HAP-1 (cell line): ENCODE results near the gene MAPK8.
A peak's percentile ranks its signal among the peaks of the same experiment; 100 is the strongest.

Experiments used
- DNase-seq, 2 experiments: peaks; one replicate each; pipeline ENCODE4 v3.0.0-alpha.2; 2016 to 2020; ENCODE audit warnings: low spot score in 2 of 2
- H3K27me3 ChIP-seq: fragments of 250-450 bp; sonication (Bioruptor Pico); 2 replicates; pipeline ENCODE4 v1.5.1; 2020; ENCODE audit warnings: low read depth, mild to moderate bottlenecking, moderate library complexity
- H3K36me3 ChIP-seq: fragments of 250-450 bp; sonication (Bioruptor Pico); replicated peaks from 2 replicates; pipeline ENCODE4 v1.5.1; 2020; ENCODE audit warnings: mild to moderate bottlenecking
- H3K4me1 ChIP-seq: fragments of 250-450 bp; sonication (Bioruptor Pico); 2 replicates; pipeline ENCODE4 v1.5.1; 2020; ENCODE audit warnings: mild to moderate bottlenecking
- H3K4me3 ChIP-seq: fragments of 250-450 bp; sonication (Bioruptor Pico); 2 replicates; pipeline ENCODE4 v1.5.1; 2020; ENCODE audit warnings: mild to moderate bottlenecking, moderate library complexity
- H3K9me3 ChIP-seq: fragments of 250-450 bp; sonication (Bioruptor Pico); 2 replicates; pipeline ENCODE4 v1.5.1; 2020; ENCODE audit warnings: mild to moderate bottlenecking, moderate library complexity
- in situ Hi-C: fragments of 300-500 bp; cut with MboI; formaldehyde crosslinking; loops from 3 replicates; pipeline ENCODE4 v1.14.3; 2020; ENCODE audit warnings: low sequenced_read_pairs, inconsistent platforms, mixed read lengths

Gene MAPK8

DNA sequence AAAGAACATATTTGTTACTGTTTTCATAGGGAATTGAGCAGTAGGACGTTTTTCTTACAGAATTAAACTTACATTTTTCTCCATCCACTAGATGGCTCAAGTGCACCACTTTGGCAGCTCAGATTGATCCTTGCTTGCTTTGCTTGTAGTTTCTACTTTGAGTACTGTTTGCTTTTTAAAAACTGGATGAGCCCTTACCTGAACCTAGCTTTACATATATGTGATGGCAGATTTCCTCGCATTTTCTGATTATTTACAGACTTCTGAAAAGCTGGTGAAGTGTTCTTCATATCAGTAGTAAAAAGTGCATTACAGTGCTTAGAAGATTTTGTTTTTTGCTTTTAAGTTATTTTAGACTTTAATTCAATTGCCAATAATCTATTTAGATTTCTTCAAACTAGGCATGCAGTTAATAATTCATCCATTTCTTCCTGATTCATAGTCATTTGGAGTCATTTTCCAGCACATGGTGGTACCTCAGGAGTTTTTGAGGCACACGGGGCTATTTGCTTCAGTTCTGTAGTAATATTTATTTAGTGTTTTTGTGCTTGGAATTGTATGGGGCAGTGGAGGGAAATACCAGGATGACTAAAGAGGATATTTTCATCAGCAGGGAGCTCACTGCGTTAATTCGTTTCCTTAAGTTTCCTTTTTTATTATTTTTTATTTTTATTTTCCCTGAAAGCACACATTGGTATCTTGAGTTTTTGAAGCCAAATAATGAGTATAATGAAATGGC lies 57.3 kb downstream of the MAPK8 start:
- Histone ChIP-seq H3K9me3 (no peaks in the 10 kb centered on the region), H3K27me3 (no peaks in the 10 kb centered on the region), H3K4me3 (no peak overlapping the region), H3K36me3 (no peaks in the 10 kb centered on the region), H3K4me1 (no peaks in the 10 kb centered on the region; the same call in 1 of the 2 replicates)
- in situ Hi-C loops = loop anchor here (5.0 kb wide), 1 partner anchor 294 kb away; no protein-coding TSS in a partner anchor
- peak; percentile 43 to 47 for DNase-seq

GRCh38 chr10:48364659-48365405 lies 58.4 kb downstream of the MAPK8 start:
- in situ Hi-C loops = loop anchor here (5.0 kb wide), 1 partner anchor 292 kb away; no protein-coding TSS in a partner anchor
- Histone ChIP-seq H3K4me3 (no peak overlapping the region), H3K4me1 (no peaks in the 10 kb centered on the region; the same call in 1 of the 2 replicates), H3K36me3 (no peaks in the 10 kb centered on the region), H3K9me3 (no peaks in the 10 kb centered on the region), H3K27me3 (no peaks in the 10 kb centered on the region)
- DNase-seq = no peak

GRCh38 chr10:48365668-48366067 lies 59.2 kb downstream of the MAPK8 start:
- in situ Hi-C loops = no loop called here
- Histone ChIP-seq H3K9me3 (no peaks in the 10 kb centered on the region), H3K4me1 (no peaks in the 10 kb centered on the region; the same call in 1 of the 2 replicates), H3K4me3 (no peak overlapping the region), H3K36me3 (no peaks in the 10 kb centered on the region), H3K27me3 (no peaks in the 10 kb centered on the region)
- DNase-seq = no peak

GRCh38 chr10:48366261-48366660 lies 59.8 kb downstream of the MAPK8 start:
- in situ Hi-C loops = no loop called here
- Histone ChIP-seq H3K36me3 (no peaks in the 10 kb centered on the region), H3K9me3 (no peaks in the 10 kb centered on the region), H3K4me1 (no peaks in the 10 kb centered on the region; the same call in 1 of the 2 replicates), H3K27me3 (no peaks in the 10 kb centered on the region), H3K4me3 (no peak overlapping the region)
- DNase-seq = no peak

DNA sequence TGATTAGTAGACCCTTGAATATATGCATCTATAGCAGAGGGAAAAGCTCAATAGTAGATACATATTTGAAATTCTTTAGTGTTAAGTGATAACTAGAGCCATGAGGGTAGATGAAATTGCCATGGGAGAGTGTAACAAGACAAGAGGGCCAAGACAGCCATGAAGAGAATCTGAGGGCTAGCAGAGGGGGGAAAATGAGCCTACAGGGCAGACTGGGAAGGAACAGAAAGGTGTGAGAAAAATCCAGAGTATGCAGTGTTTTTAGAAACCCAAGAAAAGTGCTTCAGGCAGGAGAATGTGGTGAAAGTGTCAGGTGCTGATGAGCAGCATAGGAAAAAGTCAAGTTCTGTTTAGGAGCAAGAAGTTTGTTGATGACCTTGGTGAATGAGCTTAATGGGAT lies 63.0 kb downstream of the MAPK8 start:
- Histone ChIP-seq H3K9me3 (no peaks in the 10 kb centered on the region), H3K4me1 (no peaks in the 10 kb centered on the region; the same call in 1 of the 2 replicates), H3K27me3 (no peaks in the 10 kb centered on the region), H3K36me3 (no peaks in the 10 kb centered on the region), H3K4me3 (no peak overlapping the region)
- DNase-seq = no peak
- in situ Hi-C loops = no loop called here

DNA sequence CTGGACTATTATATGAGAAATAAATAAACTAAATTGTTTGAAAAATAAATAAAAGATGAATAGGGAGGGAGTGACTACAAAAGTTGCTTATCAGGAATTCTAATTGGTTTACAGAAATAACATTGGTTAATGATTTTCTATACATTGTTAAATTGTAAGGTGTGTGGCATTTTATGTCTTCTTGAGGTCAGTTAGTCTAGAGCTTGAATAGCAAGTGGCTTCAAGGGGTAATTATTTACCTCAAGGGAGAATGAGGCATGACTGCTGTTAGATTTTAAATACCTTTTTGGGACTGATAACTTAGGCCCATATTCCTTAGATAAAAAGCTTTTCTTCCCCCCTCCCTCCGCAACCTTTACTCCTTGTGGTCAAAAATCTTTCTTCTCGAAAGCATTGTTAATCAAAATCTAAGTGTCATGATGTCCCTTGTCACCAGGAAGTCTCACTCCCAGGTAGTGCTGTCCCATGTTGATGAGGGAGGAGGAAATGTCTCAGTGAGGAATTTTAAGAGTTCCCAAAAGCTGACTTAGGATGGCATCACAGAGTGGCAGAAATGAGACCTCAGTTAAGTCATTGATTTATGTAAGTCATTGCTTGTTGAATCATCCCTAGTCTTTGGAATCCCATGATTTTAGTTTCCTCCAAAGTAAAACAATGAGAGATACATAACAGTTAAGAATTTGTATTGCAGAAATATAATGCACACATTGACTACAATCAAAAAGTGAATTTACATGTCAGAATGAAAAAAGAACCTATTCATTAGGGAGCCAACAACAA lies 71.5 kb downstream of the MAPK8 start:
- no peaks in the 10 kb centered on the region for H3K36me3 ChIP-seq
- H3K4me3 ChIP-seq = no peak overlapping the region
- H3K27me3 ChIP-seq = no peaks in the 10 kb centered on the region
- H3K9me3 ChIP-seq = no peaks in the 10 kb centered on the region
- H3K4me1 ChIP-seq = no peaks in the 10 kb centered on the region
- in situ Hi-C loops = no loop called here
- DNase-seq = no peak

GRCh38 chr10:48378675-48379074 lies 72.2 kb downstream of the MAPK8 start:
- Histone ChIP-seq H3K27me3 (no peaks in the 10 kb centered on the region), H3K4me3 (no peak overlapping the region), H3K4me1 (no peaks in the 10 kb centered on the region), H3K36me3 (no peaks in the 10 kb centered on the region), H3K9me3 (no peaks in the 10 kb centered on the region)
- in situ Hi-C loops = no loop called here
- no peak for DNase-seq

GRCh38 chr10:48381971-48382370 lies 75.5 kb downstream of the MAPK8 start:
- DNase-seq = no peak
- Histone ChIP-seq H3K9me3 (no peaks in the 10 kb centered on the region), H3K4me3 (no peak overlapping the region), H3K27me3 (no peaks in the 10 kb centered on the region), H3K4me1 (peaks cover 3% of the 10 kb centered on the region; the same call in 1 of the 2 replicates), H3K36me3 (no peaks in the 10 kb centered on the region)
- in situ Hi-C loops = no loop called here

DNA sequence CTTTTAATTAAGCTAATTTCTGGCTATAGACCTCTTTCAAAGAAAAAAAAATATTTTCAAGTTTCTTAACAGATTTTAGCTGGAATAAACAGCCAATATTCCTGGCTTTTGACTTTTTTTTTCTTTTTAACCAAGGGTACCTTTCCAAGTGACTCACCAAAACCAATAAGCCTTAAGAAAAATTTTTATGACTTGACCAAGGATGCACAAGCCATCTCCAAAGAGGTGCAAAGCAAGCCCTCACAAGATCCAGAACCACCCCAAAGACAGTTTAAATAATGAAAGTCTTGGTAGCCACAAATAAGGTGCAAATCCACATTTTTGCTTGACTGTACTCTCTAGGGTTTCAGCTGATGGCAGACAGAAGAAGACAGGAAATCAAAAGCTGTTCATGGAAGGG lies 76.5 kb downstream of the MAPK8 start:
- in situ Hi-C loops = no loop called here
- H3K27me3 ChIP-seq = no peaks in the 10 kb centered on the region
- H3K4me1 ChIP-seq = peaks cover 3% of the 10 kb centered on the region; the same call in 1 of the 2 replicates
- no peaks in the 10 kb centered on the region for H3K36me3 ChIP-seq
- DNase-seq = no peak
- H3K9me3 ChIP-seq = no peaks in the 10 kb centered on the region
- H3K4me3 ChIP-seq = no peak overlapping the region

DNA sequence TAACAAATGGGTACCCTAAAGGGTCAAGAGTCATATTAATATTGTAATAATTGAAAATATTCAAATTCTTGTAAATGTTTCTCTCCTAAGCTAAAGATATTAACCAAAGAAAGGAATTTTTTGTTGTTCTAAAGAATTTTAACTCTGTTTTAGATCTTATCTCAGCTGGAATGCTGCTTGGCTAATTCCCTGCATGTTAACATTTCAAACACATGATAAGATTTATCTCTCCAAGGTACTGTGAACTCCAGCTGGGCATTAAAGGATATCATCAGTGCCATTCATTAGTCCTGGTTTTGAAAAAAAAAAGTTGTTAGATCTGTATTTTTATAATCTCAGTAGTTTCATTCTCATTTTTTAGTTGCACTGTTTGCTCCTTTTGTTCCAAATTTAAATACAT lies 76.9 kb downstream of the MAPK8 start:
- in situ Hi-C loops = no loop called here
- H3K9me3 ChIP-seq = no peaks in the 10 kb centered on the region
- peaks cover 3% of the 10 kb centered on the region; the same call in 1 of the 2 replicates for H3K4me1 ChIP-seq
- no peak for DNase-seq
- H3K4me3 ChIP-seq = no peak overlapping the region
- H3K36me3 ChIP-seq = no peaks in the 10 kb centered on the region
- H3K27me3 ChIP-seq = no peaks in the 10 kb centered on the region

DNA sequence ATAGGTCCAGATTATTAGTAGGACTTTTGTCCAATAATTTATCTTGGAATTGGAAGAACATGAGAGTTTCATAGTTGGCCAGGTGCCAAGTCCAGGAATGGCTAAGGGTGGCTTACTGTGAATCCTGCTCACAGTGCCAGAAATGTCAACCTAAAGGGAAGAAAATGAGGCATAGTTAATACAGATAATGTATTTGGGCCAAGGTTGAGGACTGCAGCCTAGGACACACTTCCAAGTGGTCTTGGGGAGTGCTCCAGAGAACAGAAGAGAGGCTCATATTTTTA lies 78.2 kb downstream of the MAPK8 start:
- H3K9me3 ChIP-seq = no peaks in the 10 kb centered on the region
- in situ Hi-C loops = no loop called here
- no peaks in the 10 kb centered on the region for H3K36me3 ChIP-seq
- no peak for DNase-seq
- no peaks in the 10 kb centered on the region for H3K27me3 ChIP-seq
- H3K4me1 ChIP-seq = peaks cover 3% of the 10 kb centered on the region; the same call in 1 of the 2 replicates
- H3K4me3 ChIP-seq = no peak overlapping the region

- in situ Hi-C loops = no loop called here
These were observed 82.8 kb downstream of the MAPK8 start for GRCh38 chr10:48389272-48389671.

DNA sequence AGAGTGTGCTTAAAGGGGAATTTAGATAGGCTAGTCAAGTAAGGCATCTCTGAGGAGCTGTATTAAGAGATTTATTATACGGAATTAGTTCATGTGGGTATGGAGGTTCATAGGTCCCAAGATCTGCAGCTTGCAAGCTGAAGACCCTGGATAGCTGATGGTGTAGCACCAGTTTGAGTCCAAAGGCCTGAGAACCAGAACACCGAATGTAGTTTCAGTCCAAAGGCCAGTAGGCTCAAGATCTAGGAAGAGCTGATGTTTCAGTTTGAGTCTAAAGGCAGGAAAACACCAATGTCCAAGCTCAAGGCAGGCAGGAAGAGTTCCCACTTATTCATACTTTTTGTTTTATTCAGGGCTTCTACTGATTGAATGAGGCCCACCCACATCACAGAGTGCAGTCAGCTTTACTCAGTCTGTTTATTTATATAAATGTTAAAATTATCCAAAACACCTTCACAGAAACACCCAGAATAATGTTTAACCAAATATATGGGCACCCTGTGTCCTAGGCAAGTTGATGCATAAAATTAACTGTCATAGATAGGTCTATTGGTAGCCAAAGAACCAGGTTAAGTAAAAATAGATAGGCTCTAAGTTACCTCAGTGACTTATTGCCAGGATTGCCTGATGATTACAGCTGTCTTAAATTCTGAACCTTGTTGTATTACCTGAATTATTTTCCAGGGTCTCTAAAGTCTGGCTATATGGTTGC lies 83.5 kb downstream of the MAPK8 start:
- no peaks in the 10 kb centered on the region for H3K4me1 ChIP-seq
- in situ Hi-C loops = no loop called here
- no peaks in the 10 kb centered on the region for H3K27me3 ChIP-seq
- no peak overlapping the region for H3K4me3 ChIP-seq
- DNase-seq = no peak
- H3K9me3 ChIP-seq = no peaks in the 10 kb centered on the region
- H3K36me3 ChIP-seq = no peaks in the 10 kb centered on the region

More at GRCh38 chr10:48389272-48389671, 82.8 kb downstream of the MAPK8 start:
- H3K27me3 ChIP-seq = no peaks in the 10 kb centered on the region
- no peak overlapping the region for H3K4me3 ChIP-seq
- no peaks in the 10 kb centered on the region for H3K36me3 ChIP-seq
- H3K9me3 ChIP-seq = no peaks in the 10 kb centered on the region
- peaks cover 2% of the 10 kb centered on the region; the same call in 1 of the 2 replicates for H3K4me1 ChIP-seq
- DNase-seq = no peak
